Gastrocnemius medialis (tissue), 4 donors: ENCODE measurements around the gene GSG1L. TPM values are rescaled to one million over a fixed set of nuclear protein-coding genes. Genes with fewer than 3 reads are reported as not detected.
"Not testable (repeated sequence)": the region's sequence is repeated elsewhere in the genome, so short reads cannot be mapped to it uniquely, and the experiment has no call there.

Source experiments
- ATAC-seq, 2 donors: fragments of 150-250 bp; one replicate each; pipeline ENCODE4 v1.9.1; 2016
- DNase-seq, 2 donors: peaks; one replicate each; pipeline ENCODE4 v3.0.0-alpha.2; 2019
- H3K27ac ChIP-seq, 4 donors: fragments of 200-600 bp; sonication (generic); 1 replicate in 1 of 4; 2 replicates in 3 of 4; pipeline ENCODE4 v1.5.1; 2016 to 2018; ENCODE audit warnings: mild to moderate bottlenecking in 2 of 4, moderate library complexity in 1 of 4
- H3K27me3 ChIP-seq, 3 donors: fragments of 200-600 bp; sonication (generic) in 2 of 3; 1 replicate in 1 of 3; 2 replicates in 2 of 3; pipeline versions ENCODE4 v1.5.1 to v1.6.0; 2016 to 2019; ENCODE audit warnings: mild to moderate bottlenecking in 1 of 3, moderate library complexity in 1 of 3
- H3K36me3 ChIP-seq, 2 donors: fragments of 200-600 bp; sonication (generic) in 1 of 2; one replicate each; pipeline ENCODE4 v1.5.1; 2017 to 2018
- H3K4me1 ChIP-seq, 2 donors: fragments of 200-600 bp; sonication (generic) in 1 of 2; one replicate each; pipeline ENCODE4 v1.5.1; 2016 to 2017; ENCODE audit warnings: mild to moderate bottlenecking in 2 of 2
- H3K4me3 ChIP-seq, 4 donors: fragments of 200-600 bp; sonication (generic) in 3 of 4; 1 replicate in 1 of 4; 2 replicates in 3 of 4; pipeline ENCODE4 v1.5.1; 2016 to 2019; ENCODE audit warnings: mild to moderate bottlenecking in 2 of 4
- H3K9me3 ChIP-seq, 3 donors: fragments of 200-600 bp; sonication (generic) in 2 of 3; 1 replicate in 1 of 3; 2 replicates in 2 of 3; pipeline ENCODE4 v1.5.1; 2016 to 2019
- CTCF ChIP-seq, 5 experiments: fragments of 450-650 bp in 3 of 5; fragments of 200-600 bp in 2 of 5; sonication (generic) in 2 of 5; IDR thresholded peaks in 4 of 5; conservative IDR thresholded peaks in 1 of 5; 1 replicate in 4 of 5; 2 replicates in 1 of 5; pipeline ENCODE4 v1.5.1; 2016 to 2019; ENCODE audit warnings: antibody characterized with exemption in 5 of 5, mild to moderate bottlenecking in 3 of 5, moderate library complexity in 3 of 5
- POLR2A ChIP-seq, 2 donors: fragments of 450-650 bp; IDR thresholded peaks; one replicate each; pipeline ENCODE4 v1.6.1; 2017; ENCODE audit warnings: antibody characterized with exemption in 2 of 2, mild to moderate bottlenecking in 2 of 2, moderate library complexity in 2 of 2
- in situ Hi-C, 4 donors: fragments of 200-750 bp; cut with MboI; loops; one replicate each; pipeline versions ENCODE4 v1.15.0 to v1.8.0; 2017; ENCODE audit warnings: low sequenced_read_pairs in 4 of 4
- intact Hi-C: fragments of 100-400 bp; cut with DNase I; formaldehyde crosslinking; loops from one replicate; pipeline ENCODE4 v1.15.1; 2023; ENCODE audit warnings: low total_unique reads
- total RNA-seq, 4 donors: library from RNA; depleted of rRNA; stranded (reverse); fragments of >200 nt; gene quantifications; one replicate each; pipeline versions ENCODE4 v1.1.0 to v1.2.3, GENCODE V29; 2016

The GSG1L gene
- total RNA-seq, 4 donors from 2014 or later: not detected

DNA sequence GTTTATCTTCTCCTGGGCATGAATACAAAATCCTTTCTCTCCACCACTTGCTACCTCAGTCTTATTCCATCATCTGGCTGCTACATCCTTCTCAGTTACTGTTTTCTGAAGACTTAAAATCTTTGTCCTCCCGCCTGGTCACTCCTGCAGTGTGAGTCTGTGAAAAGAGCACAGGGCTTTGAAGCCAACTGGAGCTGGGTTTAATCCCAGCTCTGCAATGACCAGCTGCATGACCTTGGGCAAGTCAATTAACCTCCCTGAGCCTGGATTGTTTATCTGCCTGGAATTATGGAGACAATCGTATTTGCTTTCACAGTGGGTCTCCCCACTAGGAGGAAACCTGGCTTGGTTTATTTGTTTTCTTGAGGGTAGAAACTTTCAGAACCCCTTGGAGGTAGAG is 183.2 kb downstream of the GSG1L start:
- in situ Hi-C loops (loop anchor here in 1 of 4 donors (25.0 kb wide), 1 partner anchor 93 kb away; no protein-coding TSS in a partner anchor), intact Hi-C loops (no loop called here)

GRCh38 chr16:27879601-27880247 is 183.8 kb downstream of the GSG1L start:
- no peaks in the 10 kb centered on the region for H3K27me3 ChIP-seq
- ATAC-seq (no peak), DNase-seq (no peak)
- no peaks in the 10 kb centered on the region for H3K36me3 ChIP-seq
- TF ChIP-seq CTCF (IDR thresholded peaks at IDR 0.05 in 4 of 5, conservative IDR thresholded peaks at IDR 0.05 in 1 of 5) (no peak), POLR2A (IDR thresholded peaks at IDR 0.05) (no peak)
- no peaks in the 10 kb centered on the region for H3K4me1 ChIP-seq
- H3K27ac ChIP-seq: no peak overlapping the region
- no peaks in the 10 kb centered on the region for H3K9me3 ChIP-seq
- intact Hi-C loops (no loop called here), in situ Hi-C loops (loop anchor here in 1 of 4 donors (25.0 kb wide), 1 partner anchor 92 kb away; no protein-coding TSS in a partner anchor)
- no peak overlapping the region for H3K4me3 ChIP-seq

More for the DNA sequence above, 183.2 kb downstream of the GSG1L start:
- H3K36me3 ChIP-seq: no peaks in the 10 kb centered on the region
- H3K4me1 ChIP-seq: no peaks in the 10 kb centered on the region
- no peaks in the 10 kb centered on the region for H3K27me3 ChIP-seq
- DNase-seq: no peak
- TF ChIP-seq POLR2A (IDR thresholded peaks at IDR 0.05) (no peak), CTCF (IDR thresholded peaks at IDR 0.05 in 4 of 5, conservative IDR thresholded peaks at IDR 0.05 in 1 of 5) (no peak)
- no peak overlapping the region for H3K27ac ChIP-seq
- H3K9me3 ChIP-seq: no peaks in the 10 kb centered on the region
- H3K4me3 ChIP-seq: no peak overlapping the region
- ATAC-seq: no peak

- in situ Hi-C loops, DNase-seq, ATAC-seq: not testable (repeated sequence)
Measured at GRCh38 chr16:27872627-27873026, 190.9 kb downstream of the GSG1L start.

DNA sequence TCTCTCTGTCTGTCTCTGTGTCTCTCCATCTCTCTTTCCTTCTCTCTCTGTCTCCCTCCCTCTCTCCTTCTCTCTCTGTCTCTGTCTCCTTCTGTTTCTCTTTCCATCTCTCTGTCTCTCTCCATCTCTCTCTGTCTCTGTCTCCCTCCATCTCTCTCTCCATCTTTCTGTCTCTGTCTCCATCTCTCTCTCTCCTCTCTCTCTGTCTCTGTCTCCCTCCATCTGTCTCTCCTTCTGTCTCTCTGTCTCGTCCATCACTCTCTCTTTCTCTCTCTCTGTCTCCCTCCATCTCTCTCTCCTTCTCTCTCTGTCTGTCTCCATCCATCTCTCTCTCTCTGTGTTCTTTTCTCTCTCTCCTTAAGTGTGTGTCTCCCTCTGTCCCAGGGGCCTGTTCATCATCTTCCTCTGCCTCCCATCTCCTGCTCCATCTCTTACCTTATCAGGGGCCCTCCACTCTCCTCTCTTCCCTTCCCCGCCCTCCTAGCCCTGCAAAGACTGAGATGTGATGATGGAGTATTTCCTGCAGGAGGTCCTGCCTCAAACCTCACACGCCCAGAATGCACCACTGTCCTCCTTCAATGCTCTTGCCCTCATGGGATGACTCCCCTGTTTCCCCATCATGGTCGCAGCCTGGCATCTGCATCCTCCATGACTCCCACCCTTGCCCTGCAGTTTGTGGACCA is 193.3 kb downstream of the GSG1L start:
- in situ Hi-C loops: no loop called here
- H3K27me3 ChIP-seq: peaks cover 0 to 3% (median 0%) of the 10 kb centered on the region in 3 donors
- intact Hi-C loops: no loop called here
- ATAC-seq (no peak), DNase-seq (no peak)
- H3K27ac ChIP-seq: no peak overlapping the region
- no peaks in the 10 kb centered on the region for H3K36me3 ChIP-seq
- no peak for TF ChIP-seq POLR2A (IDR thresholded peaks at IDR 0.05)
- no peak for TF ChIP-seq CTCF (IDR thresholded peaks at IDR 0.05 in 4 of 5, conservative IDR thresholded peaks at IDR 0.05 in 1 of 5)
- H3K4me3 ChIP-seq: no peak overlapping the region
- no peaks in the 10 kb centered on the region for H3K4me1 ChIP-seq
- H3K9me3 ChIP-seq: no peaks in the 10 kb centered on the region

More at GRCh38 chr16:27872627-27873026, 190.9 kb downstream of the GSG1L start:
- intact Hi-C loops, H3K4me3 ChIP-seq, H3K4me1 ChIP-seq, H3K9me3 ChIP-seq, H3K36me3 ChIP-seq, H3K27ac ChIP-seq, H3K27me3 ChIP-seq: not testable (repeated sequence)

- Histone ChIP-seq H3K27ac (no peak overlapping the region), H3K36me3 (no peaks in the 10 kb centered on the region), H3K9me3 (no peaks in the 10 kb centered on the region), H3K4me3 (no peak overlapping the region), H3K27me3 (peaks cover 0 to 3% (median 0%) of the 10 kb centered on the region in 3 donors), H3K4me1 (no peaks in the 10 kb centered on the region)
- intact Hi-C loops: no loop called here
- in situ Hi-C loops: no loop called here
- ATAC-seq (no peak), DNase-seq (no peak)
- TF ChIP-seq CTCF (IDR thresholded peaks at IDR 0.05 in 4 of 5, conservative IDR thresholded peaks at IDR 0.05 in 1 of 5): no peak
Measured at GRCh38 chr16:27869411-27869810, 194.1 kb downstream of the GSG1L start.
